Activated T-helper 17 cell treated with anti-CD3 and anti-CD28 coated beads, Interleukin-2, amount 50 U/mL, for 72 hours (primary cell): Measurements from ENCODE around the gene PLEKHM1. TPM values are rescaled to one million over a fixed set of nuclear protein-coding genes. Genes with fewer than 3 reads are reported as not detected.

Source experiments
- ATAC-seq: fragments of 150-1000 bp; cut with Tn5 transposase; replicated peaks from 2 replicates; pipeline ENCODE4 v1.10.0; 2021; ENCODE audit warnings: mild to moderate bottlenecking, moderate library complexity
- H3K27ac Mint-ChIP-seq: one replicate; pipeline ENCODE4 v1.8.0; 2022; ENCODE audit warnings: mixed read lengths
- H3K27me3 Mint-ChIP-seq: one replicate; pipeline ENCODE4 v1.8.0; 2022; ENCODE audit warnings: mixed read lengths
- H3K36me3 Mint-ChIP-seq: one replicate; pipeline ENCODE4 v1.8.0; 2022; ENCODE audit warnings: low read depth, mild to moderate bottlenecking, mixed read lengths
- H3K4me1 Mint-ChIP-seq: one replicate; pipeline ENCODE4 v1.8.0; 2022; ENCODE audit warnings: mixed read lengths
- H3K4me3 Mint-ChIP-seq: one replicate; pipeline ENCODE4 v1.8.0; 2022; ENCODE audit warnings: mild to moderate bottlenecking, mixed read lengths
- H3K9me3 Mint-ChIP-seq: one replicate; pipeline ENCODE4 v1.8.0; 2022; ENCODE audit warnings: mixed read lengths
- total RNA-seq, 2 donors: library from RNA; stranded (reverse); gene quantifications; one replicate each; pipeline ENCODE4 v1.2.3, GENCODE V29; 2022

PLEKHM1 gene
- total RNA-seq, 2 donors from 2014 or later, result 29.5 to 31.2 TPM

DNA sequence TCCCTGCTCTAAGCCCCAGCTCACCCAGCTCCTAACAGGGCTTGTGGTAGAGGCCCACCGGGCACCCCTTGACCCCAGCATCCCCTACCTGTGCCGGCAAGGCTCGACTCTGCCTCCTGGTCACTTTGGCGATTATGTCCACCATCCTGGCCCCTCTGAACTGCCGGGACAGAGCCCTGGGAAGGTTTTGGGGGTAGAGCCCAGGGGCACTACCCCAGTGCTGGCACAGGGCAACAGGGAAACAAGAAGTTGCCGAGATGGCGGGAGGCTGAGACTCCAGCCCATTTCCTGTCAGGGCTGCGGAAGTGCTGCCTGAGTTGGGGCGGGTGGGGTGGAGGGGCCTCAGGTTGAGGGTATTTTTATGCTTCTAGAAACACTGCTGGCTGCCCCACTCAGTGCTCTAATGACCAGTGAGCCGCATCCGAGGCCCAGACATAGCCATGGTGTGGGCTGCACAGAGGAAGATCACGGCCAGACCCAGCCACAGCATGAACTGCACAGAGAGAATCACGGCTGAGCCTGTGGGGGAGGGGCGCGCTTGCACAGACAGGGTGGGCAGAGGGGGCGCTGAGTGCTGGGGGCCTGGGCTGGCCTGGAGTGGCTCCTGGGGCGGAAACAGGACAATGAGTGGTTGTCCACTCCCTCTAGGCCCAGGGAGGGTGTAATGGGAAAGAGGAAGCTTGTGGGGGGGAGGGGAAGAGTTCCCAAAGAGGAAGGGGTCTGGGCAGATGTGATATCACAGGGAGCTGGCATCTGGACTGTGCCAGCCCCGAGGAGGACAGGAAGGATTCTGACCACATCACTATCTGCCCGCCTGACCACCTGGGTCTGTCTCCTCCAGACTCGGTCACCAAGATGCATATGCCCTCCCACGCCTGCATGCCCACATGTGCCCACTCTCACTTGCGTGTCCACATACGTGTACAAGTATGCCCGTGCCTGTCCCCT lies 80.1 kb downstream of the PLEKHM1 start:
- H3K27ac Mint-ChIP-seq, result peak overlapping the region; percentile 93
- peaks cover 42% of the 10 kb centered on the region for H3K36me3 Mint-ChIP-seq
- H3K4me1 Mint-ChIP-seq, result peaks cover 23% of the 10 kb centered on the region
- H3K4me3 Mint-ChIP-seq, result peak overlapping the region; percentile 97
- H3K9me3 Mint-ChIP-seq, result no peaks in the 10 kb centered on the region
- no peaks in the 10 kb centered on the region for H3K27me3 Mint-ChIP-seq
- peak; percentile 85 for ATAC-seq

DNA sequence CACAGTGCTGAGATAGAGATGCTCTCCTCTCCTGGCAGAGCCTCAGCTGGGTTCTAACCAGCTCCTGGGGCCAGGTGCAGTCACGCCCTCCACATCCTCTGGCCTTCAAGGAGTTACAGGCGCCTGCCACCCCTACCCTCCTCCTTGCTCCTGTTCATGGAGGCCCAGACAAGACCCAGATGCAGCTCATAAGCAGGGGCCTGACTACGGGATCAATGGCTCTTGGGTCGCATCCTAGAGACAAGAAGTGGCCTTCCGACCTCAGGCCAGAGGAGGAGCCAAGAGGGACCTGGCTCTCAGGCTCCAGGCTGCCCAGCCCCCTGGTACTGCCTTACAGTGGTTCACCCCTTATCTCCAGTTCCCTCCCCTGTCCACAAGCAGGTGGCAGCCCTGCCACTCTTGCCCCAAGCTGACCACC lies 80.9 kb downstream of the PLEKHM1 start:
- peak; percentile 51 for ATAC-seq
- H3K4me1 Mint-ChIP-seq, result peaks cover 23% of the 10 kb centered on the region
- H3K27me3 Mint-ChIP-seq, result no peaks in the 10 kb centered on the region
- peak overlapping the region; percentile 93 for H3K27ac Mint-ChIP-seq
- peaks cover 46% of the 10 kb centered on the region for H3K36me3 Mint-ChIP-seq
- H3K9me3 Mint-ChIP-seq, result no peaks in the 10 kb centered on the region
- peak overlapping the region; percentile 97 for H3K4me3 Mint-ChIP-seq

DNA sequence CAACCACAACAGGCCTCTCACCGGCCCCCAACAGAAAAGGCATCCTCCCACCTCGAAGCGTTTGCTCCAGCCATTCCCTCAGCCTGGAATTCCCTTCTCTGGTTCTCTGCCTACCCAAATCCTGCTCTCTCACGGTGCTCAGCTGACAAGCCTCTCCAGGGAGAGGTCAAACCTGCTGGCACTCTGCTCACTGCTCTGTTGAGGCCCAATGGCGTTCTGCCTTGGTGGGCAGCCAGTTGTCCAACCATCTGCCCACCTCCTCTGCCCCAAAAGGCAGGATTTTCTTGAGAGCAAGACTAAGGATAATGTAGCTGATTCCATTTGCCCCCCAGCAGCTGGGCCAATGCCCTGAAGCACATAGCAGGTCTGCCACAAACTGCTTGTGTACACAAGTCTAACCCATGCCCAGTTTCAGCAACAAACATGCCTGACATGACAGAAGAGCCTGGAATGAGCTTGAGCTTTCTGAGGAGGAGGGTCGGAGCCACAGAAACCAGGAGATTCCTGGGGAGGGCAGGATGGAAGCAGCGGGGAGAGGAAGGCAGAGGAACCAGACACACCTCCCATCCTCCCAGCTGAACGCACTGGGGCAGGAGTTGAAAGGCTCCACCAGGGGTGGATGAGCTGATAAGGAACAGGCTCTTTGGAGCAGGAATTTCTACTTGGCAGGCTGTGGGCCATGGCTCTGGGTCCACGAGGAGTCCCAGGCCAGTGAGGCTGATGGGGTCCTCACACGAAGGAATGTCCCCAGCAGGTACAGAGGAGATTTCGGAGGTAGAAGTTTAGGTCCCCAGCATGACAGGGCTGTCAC lies 81.7 kb downstream of the PLEKHM1 start:
- Mint-ChIP-seq H3K27me3 (no peaks in the 10 kb centered on the region), H3K4me3 (peak overlapping the region; percentile 97), H3K9me3 (no peaks in the 10 kb centered on the region), H3K4me1 (peaks cover 23% of the 10 kb centered on the region), H3K36me3 (peaks cover 55% of the 10 kb centered on the region), H3K27ac (peak overlapping the region; percentile 93)
- ATAC-seq, result no peak

DNA sequence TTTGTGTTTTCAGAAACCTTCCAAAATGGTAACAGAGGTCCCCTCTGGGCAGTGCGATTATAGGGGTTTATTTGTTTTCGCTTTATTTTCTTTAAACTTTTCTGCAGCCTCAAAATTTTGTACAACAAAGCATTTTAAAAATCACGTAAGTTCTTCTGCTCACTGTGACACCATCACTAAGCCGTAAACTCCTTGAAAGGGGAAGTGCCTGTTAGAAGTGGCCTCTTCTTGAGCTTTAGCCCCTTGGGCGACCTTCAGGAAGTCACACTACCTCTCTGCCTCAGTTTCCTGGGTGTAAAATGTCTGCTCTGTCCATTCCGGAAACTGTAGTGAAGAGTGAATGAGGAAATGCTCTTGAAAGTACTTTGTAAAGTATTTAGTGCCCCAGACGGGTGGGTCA lies 84.4 kb downstream of the PLEKHM1 start:
- no peaks in the 10 kb centered on the region for H3K9me3 Mint-ChIP-seq
- H3K27me3 Mint-ChIP-seq, result no peaks in the 10 kb centered on the region
- peaks cover 17% of the 10 kb centered on the region for H3K4me1 Mint-ChIP-seq
- H3K27ac Mint-ChIP-seq, result no peak overlapping the region
- H3K36me3 Mint-ChIP-seq, result peaks cover 82% of the 10 kb centered on the region
- H3K4me3 Mint-ChIP-seq, result no peak overlapping the region
- no peak for ATAC-seq

DNA sequence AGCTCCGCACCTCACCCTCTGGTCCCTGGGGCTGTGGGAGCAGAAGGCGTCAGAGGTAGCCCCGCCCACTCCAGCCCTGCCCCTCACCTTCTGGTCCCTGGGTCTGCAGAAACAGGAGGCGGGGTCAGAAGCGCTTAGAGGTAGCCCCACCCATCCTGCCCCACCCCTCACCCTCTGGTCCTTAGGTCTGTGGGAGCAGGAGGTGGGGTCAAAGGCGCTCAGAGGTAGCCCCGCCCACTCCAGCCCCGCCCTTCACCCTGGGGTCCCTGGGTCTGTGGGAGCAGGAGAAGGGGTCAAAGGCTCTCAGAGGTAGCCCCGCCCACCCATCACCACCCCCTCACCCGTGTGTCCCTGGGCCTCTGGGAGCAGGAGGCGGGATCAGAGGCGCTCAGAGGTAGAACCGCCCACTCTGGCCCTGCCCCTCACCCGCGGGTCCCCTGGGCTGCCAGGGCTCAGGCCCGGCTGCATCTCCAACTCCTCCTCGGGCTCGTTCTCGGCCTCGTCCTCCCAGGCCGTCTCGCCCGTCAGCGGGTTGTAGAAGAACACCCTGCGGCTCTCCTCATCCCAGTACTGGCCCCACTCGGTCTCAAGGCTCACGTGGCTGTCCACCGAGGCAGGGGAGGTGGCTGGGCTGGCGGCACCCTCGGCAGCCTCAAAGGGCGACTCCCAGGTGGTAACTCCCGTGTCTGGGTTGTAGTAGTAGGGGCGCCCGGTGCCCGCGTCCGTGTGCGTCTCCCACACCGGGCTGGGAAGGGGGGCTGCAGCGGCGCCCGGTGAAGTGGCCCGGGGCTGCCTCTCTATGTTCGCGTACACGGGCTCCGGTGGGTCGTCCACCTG lies 85.1 kb downstream of the PLEKHM1 start:
- no peak overlapping the region for H3K4me3 Mint-ChIP-seq
- ATAC-seq, result no peak
- no peaks in the 10 kb centered on the region for H3K27me3 Mint-ChIP-seq
- no peaks in the 10 kb centered on the region for H3K9me3 Mint-ChIP-seq
- H3K36me3 Mint-ChIP-seq, result peaks cover 88% of the 10 kb centered on the region
- peaks cover 15% of the 10 kb centered on the region for H3K4me1 Mint-ChIP-seq
- no peak overlapping the region for H3K27ac Mint-ChIP-seq

DNA sequence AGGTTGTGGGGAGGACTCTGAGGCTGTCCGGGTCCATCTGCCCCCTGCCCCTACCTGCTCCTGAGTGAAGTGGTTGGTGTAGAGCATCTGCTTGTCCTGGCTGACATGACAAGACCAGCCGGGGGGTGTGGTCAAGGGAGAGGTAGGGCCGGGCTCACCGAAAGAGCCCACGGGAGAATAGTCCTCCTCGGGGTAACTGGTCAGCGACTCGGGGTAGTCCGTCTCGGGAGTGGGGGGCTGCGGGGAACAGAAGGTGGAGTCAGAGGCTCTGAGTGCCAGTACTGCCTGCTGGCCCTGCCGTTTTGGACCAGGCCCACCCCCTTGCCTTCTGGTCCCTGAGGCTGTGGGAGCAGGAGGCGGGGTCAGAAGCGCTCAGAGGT lies 85.7 kb downstream of the PLEKHM1 start:
- Mint-ChIP-seq H3K27ac (no peak overlapping the region), H3K4me1 (peaks cover 15% of the 10 kb centered on the region)
- ATAC-seq, result no peak

DNA sequence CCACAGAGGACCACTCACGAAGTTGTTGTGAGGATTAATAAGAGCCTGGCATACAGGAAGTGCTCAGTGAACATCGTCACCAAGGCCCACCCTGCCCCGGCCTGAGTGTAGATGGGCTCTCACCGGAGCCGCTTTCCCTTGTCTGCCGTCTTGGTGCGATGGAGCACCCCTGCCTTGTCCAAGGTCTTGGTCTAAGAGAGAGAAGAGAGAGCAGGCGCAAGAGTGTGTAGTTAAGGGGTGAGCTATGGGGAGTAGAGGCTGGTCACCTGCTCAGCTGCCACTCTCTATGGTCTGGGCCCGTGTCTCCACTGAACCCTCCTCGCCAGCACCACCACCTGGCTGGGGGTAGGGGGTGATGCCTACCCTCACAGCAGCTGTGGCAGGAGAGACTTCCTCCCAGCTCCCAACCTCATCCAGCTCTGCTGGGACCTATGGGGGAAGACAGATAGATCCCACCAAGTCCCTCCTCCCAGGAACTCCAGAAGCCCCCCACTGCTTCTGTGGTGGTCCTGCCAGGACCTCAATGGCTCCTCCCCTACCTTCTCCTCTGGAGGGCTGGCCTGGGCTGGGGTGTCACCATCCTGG lies 86.5 kb downstream of the PLEKHM1 start:
- Mint-ChIP-seq H3K4me3 (no peak overlapping the region), H3K27me3 (no peaks in the 10 kb centered on the region), H3K9me3 (no peaks in the 10 kb centered on the region), H3K4me1 (peaks cover 12% of the 10 kb centered on the region), H3K36me3 (peaks cover 91% of the 10 kb centered on the region), H3K27ac (no peak overlapping the region)
- ATAC-seq, result no peak

More for the DNA sequence above, 85.7 kb downstream of the PLEKHM1 start:
- Mint-ChIP-seq H3K4me3 (no peak overlapping the region), H3K27me3 (no peaks in the 10 kb centered on the region), H3K9me3 (no peaks in the 10 kb centered on the region), H3K36me3 (peaks cover 90% of the 10 kb centered on the region)

DNA sequence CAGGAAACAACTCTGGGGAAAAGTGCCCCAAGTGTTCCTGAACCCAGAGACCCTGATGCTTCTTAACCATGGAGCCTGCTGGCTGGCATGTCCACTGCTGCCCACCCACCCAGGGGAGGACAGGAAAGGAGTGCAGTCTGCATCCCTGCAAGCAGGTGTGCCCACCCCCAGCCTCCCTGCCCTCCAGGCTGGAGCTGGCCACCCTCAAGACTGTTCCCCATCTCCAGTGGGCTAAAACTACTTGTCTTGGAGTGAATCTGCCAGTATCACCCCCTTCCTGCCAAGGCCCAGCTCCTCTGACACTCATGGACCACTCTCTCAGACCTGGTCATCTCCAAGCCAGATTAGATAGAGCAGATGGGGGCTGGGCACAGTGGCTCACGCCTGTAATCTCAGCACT lies 87.6 kb downstream of the PLEKHM1 start:
- Mint-ChIP-seq H3K9me3 (no peaks in the 10 kb centered on the region), H3K27me3 (no peaks in the 10 kb centered on the region), H3K27ac (no peak overlapping the region), H3K36me3 (peaks cover 91% of the 10 kb centered on the region), H3K4me1 (peaks cover 2% of the 10 kb centered on the region), H3K4me3 (no peak overlapping the region)
- ATAC-seq, result no peak

DNA sequence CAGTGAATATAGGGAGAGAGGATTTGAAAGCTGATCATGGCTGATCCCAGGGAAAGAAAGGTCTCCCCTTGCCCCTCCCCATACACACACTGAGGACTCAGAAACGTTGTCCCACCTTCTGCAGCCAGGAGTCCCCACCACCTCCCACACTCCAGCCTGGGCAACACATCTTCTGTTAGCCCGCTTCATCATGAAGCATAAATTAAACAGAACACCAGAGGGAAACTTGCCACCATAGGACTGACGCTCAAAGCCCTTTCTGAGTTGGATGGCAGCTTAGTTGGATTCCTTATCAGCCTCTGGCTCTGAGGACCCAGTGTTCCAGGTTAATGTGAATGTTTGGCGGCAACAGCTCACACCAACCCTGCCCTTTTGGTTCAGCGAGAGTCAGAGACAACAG lies 91.7 kb downstream of the PLEKHM1 start:
- Mint-ChIP-seq H3K27me3 (no peaks in the 10 kb centered on the region), H3K4me1 (no peaks in the 10 kb centered on the region), H3K36me3 (peaks cover 84% of the 10 kb centered on the region), H3K4me3 (no peak overlapping the region), H3K27ac (peak overlapping the region; percentile 43), H3K9me3 (no peaks in the 10 kb centered on the region)
- ATAC-seq, result no peak

DNA sequence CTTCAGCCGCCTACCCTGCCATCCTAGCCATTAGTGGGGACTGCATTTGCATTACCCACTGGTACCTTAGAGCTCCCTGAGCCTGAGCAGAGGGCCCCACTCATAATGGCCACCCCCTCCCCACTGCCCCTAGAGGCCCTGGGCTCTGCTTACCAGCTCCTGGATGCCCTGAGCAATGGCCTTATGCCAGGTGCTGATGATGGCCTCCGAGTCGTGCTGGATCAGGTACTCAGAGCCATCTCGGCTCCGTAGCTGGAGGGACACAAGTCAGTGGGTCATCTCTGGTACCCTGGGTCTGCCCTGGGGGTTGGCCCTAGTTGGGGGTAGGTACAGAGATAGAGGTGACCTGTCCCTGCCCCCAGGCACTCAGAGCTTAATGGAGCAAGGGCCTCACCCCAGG lies 92.7 kb downstream of the PLEKHM1 start:
- Mint-ChIP-seq H3K4me3 (no peak overlapping the region), H3K36me3 (peaks cover 74% of the 10 kb centered on the region), H3K9me3 (no peaks in the 10 kb centered on the region), H3K4me1 (no peaks in the 10 kb centered on the region), H3K27ac (no peak overlapping the region), H3K27me3 (no peaks in the 10 kb centered on the region)
- ATAC-seq, result no peak

DNA sequence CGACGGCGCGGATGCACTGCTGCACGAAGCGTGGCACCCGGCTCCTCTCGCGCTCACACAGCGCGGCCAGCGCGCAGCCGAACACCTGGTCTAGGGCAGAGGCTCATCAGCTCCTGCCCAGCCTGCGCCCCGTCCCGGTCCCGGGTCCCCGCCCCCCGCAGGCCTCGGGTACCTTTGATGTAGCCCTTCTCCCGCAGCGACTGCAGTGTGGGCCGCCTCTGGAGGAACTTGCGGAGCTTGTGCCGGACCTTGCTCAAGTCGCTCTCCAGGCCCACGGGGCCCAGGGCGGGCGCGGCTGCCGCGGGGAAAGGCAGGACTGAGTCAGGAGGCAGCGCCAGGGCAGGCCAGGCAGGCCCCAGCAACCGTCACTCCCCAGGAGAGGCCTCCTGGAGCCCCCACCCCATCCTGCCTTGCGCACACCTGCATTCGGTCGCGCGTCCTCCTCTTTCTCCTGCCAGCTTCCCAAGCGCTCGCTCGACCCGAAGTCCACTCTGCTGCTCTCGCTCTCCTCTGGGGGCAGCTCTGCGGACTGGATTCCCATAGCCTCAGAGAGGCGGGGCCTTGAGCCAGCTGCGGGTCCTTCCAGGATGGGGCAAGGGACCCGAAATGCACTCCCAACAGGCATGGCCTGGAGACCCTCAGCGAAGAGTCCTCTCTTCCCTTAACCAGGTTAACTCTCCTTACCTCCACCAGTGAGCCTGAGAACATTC lies 93.9 kb downstream of the PLEKHM1 start:
- no peaks in the 10 kb centered on the region for H3K9me3 Mint-ChIP-seq
- H3K27ac Mint-ChIP-seq, result no peak overlapping the region
- peaks cover 62% of the 10 kb centered on the region for H3K36me3 Mint-ChIP-seq
- no peak for ATAC-seq
- no peak overlapping the region for H3K4me3 Mint-ChIP-seq
- no peaks in the 10 kb centered on the region for H3K4me1 Mint-ChIP-seq
- no peaks in the 10 kb centered on the region for H3K27me3 Mint-ChIP-seq

DNA sequence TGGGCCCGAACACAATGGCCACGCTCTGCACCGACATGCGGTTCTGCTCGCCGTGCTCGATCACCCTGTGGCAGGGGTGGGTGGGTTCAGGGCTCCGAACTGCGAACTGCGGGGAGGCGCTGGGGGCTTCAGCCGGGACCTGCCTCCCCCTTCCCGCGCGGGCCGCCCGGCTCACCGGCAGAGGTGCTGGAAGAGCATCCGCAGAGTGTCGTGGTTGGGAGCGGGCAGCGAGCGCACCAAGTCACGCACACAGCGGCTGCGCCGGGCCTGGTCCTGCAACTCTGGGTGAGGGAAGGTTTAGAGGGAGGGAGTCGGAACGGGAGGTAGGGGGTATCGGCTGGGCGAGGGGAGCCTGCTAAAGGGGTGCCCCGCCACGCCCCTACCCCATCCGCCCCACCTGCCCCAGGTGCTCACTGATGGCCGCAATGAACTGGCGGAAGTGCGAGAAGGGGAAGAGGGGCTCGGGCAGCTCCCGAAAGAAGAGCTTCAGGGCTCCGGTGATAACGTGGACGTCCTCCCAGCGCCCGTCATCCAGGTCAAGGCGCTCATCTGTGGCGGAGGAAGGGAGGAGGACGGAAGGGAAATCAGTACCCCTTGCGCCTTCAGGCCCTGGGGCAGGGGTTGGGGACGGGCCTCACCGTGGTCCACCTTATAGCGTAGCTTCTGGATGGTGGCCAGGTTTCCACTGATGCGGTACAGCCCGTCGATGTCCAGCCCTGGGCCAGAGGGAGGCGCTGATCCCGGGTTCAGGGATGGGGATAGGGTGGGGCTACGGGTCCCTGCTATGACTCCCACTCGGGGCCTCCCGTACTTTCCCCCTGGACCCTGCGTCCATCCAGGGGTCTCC lies 94.7 kb downstream of the PLEKHM1 start:
- no peak overlapping the region for H3K27ac Mint-ChIP-seq
- peaks cover 54% of the 10 kb centered on the region for H3K36me3 Mint-ChIP-seq
- H3K4me1 Mint-ChIP-seq, result no peaks in the 10 kb centered on the region
- H3K4me3 Mint-ChIP-seq, result no peak overlapping the region
- no peaks in the 10 kb centered on the region for H3K27me3 Mint-ChIP-seq
- H3K9me3 Mint-ChIP-seq, result no peaks in the 10 kb centered on the region
- ATAC-seq, result no peak
